Right lobe of liver (tissue), 6 donors: ENCODE data around the gene AUH. TPM values are rescaled to one million over a fixed set of nuclear protein-coding genes. Genes with fewer than 3 reads are reported as not detected.
A peak's percentile ranks its signal among the peaks of the same experiment; 100 is the strongest.

Source experiments
- ATAC-seq, 4 donors: fragments of 200-7000 bp; cut with Tn5 transposase; one replicate each; pipeline ENCODE4 v1.9.1; 2020; ENCODE audit warnings: mild to moderate bottlenecking in 4 of 4, moderate library complexity in 4 of 4
- DNase-seq, 3 donors: peaks; one replicate each; pipeline ENCODE4 v3.0.0-alpha.2; 2020
- H3K27ac ChIP-seq, 3 donors: fragments of 200-600 bp; one replicate each; pipeline ENCODE4 v1.8.0; 2022
- H3K27me3 ChIP-seq, 2 donors: fragments of 200-600 bp; one replicate each; pipeline ENCODE4 v1.8.0; 2022
- H3K36me3 ChIP-seq, 4 donors: fragments of 200-600 bp; sonication (generic) in 1 of 4; one replicate each; pipeline versions ENCODE4 v1.5.1 to v1.8.0; 2017 to 2022; ENCODE audit warnings: control low read depth in 1 of 4
- H3K4me1 ChIP-seq, 4 donors: fragments of 200-600 bp; sonication (generic) in 1 of 4; one replicate each; pipeline versions ENCODE4 v1.5.1 to v1.8.0; 2017 to 2022; ENCODE audit warnings: control low read depth in 1 of 4
- H3K4me3 ChIP-seq, 3 donors: fragments of 200-600 bp; one replicate each; pipeline ENCODE4 v1.8.0; 2022
- H3K9me3 ChIP-seq, 4 donors: fragments of 200-600 bp; sonication (generic) in 1 of 4; one replicate each; pipeline versions ENCODE4 v1.5.1 to v1.8.0; 2017 to 2022; ENCODE audit warnings: control low read depth in 1 of 4
- POLR2A ChIP-seq: fragments of 450-650 bp; IDR thresholded peaks from one replicate; pipeline ENCODE4 v1.6.1; 2017; ENCODE audit warnings: antibody characterized with exemption, mild to moderate bottlenecking
- WGBS: methylation state at CpG from one replicate; pipeline ENCODE4 v1.1.6; 2018; ENCODE audit warnings: low coverage, low lambda C conversion rate; ENCODE audit not compliant: insufficient coverage; ENCODE audit errors: missing lambda C conversion rate; 5-methylcytosine and 5-hydroxymethylcytosine counted together
- intact Hi-C, 2 donors: fragments of 100-400 bp; cut with DNase I; formaldehyde crosslinking; loops; one replicate each; pipeline versions ENCODE4 v1.11.2 to v1.14.1; 2022
- total RNA-seq, 6 experiments: library from RNA; depleted of rRNA in 2 of 6; stranded (reverse); fragments of >200 nt in 2 of 6; fragmentation: NEBNext Ultra II Directional in 3 of 6; extraction: Animal tissue kit (Norgen Biotek cat#: 25700) in 3 of 6; gene quantifications; one replicate each; pipeline versions ENCODE4 v1.1.0 to v1.2.4, GENCODE V29; 2016 to 2023
- TF ChIP-seq, protein P1 (sequence below), 4 donors: fragments of 200-600 bp in 3 of 4; fragments of 450-650 bp in 1 of 4; IDR thresholded peaks; one replicate each; pipeline versions ENCODE4 v1.5.1 to v1.8.0; 2016 to 2022; ENCODE audit warnings: antibody characterized with exemption in 4 of 4, mild to moderate bottlenecking in 2 of 4
- donor health status: DM: no; HTN: yes; CAD: no.
- donor health status: DM: no; HTN: no; CAD: no.
- donor health status: DM: no; HTN: no; CAD: no.
- donor health status: DM: no; HTN: yes; CAD: no.
- donor health status: DM: no; HTN: yes; CAD: no.

The AUH gene
- total RNA-seq, 6 experiments from 2014 or later, result 12.0 to 22.4 (median 18.4) TPM

DNA sequence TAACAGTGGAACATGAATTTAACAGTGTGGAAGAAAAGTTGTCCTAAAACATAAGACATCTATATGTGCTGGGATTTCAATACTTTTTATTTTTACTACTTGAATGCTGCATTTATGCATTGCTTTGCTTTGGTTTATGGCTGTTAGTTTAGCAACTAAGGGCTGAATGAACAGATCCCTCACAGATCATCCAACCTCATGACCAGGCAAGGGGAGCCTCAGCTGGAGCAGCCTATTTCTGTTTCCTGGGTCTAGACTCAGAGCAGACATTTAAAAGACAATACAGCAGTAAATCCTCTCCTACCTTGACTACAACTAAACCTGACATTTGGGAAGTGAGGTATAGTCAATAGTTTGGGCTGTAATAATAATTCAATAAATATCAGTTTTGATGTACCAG, 163.3 kb downstream of the AUH start:
- H3K4me3 ChIP-seq, result peak overlapping the region in 1 of 3 donors; percentile 3
- H3K27me3 ChIP-seq, result no peaks in the 10 kb centered on the region
- no peak for TF ChIP-seq POLR2A
- TF ChIP-seq, protein P1, sequence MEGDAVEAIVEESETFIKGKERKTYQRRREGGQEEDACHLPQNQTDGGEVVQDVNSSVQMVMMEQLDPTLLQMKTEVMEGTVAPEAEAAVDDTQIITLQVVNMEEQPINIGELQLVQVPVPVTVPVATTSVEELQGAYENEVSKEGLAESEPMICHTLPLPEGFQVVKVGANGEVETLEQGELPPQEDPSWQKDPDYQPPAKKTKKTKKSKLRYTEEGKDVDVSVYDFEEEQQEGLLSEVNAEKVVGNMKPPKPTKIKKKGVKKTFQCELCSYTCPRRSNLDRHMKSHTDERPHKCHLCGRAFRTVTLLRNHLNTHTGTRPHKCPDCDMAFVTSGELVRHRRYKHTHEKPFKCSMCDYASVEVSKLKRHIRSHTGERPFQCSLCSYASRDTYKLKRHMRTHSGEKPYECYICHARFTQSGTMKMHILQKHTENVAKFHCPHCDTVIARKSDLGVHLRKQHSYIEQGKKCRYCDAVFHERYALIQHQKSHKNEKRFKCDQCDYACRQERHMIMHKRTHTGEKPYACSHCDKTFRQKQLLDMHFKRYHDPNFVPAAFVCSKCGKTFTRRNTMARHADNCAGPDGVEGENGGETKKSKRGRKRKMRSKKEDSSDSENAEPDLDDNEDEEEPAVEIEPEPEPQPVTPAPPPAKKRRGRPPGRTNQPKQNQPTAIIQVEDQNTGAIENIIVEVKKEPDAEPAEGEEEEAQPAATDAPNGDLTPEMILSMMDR (IDR thresholded peaks at IDR 0.05), result no peak
- H3K4me1 ChIP-seq, result peaks cover 0 to 44% (median 16%) of the 10 kb centered on the region in 4 donors
- intact Hi-C loops, result loop anchor here (10.0 kb wide), 2 partner anchors 204 to 226 kb away; partner anchors contain the start of gene NFIL3 (in 1 of the 2)
- no peaks in the 10 kb centered on the region for H3K9me3 ChIP-seq
- peak overlapping the region; percentile 83 to 99 (median 99) for H3K27ac ChIP-seq
- H3K36me3 ChIP-seq, result no peaks in the 10 kb centered on the region
- ATAC-seq (no peak), DNase-seq (no peak)

GRCh38 chr9:91197232-91198181, 164.2 kb downstream of the AUH start:
- Histone ChIP-seq H3K27ac (peak overlapping the region; percentile 99), H3K4me1 (peaks cover 0 to 47% (median 16%) of the 10 kb centered on the region in 4 donors), H3K9me3 (no peaks in the 10 kb centered on the region), H3K36me3 (no peaks in the 10 kb centered on the region), H3K4me3 (peak overlapping the region in 1 of 3 donors; percentile 3), H3K27me3 (no peaks in the 10 kb centered on the region)
- ATAC-seq, result peak; percentile 42 to 75 (median 54)
- 9% methylated on average over 12 of the region's 13 CpGs for WGBS
- peak; percentile 60 to 92 (median 79) for DNase-seq
- peak; percentile 74 for TF ChIP-seq POLR2A
- TF ChIP-seq, protein P1 (IDR thresholded peaks at IDR 0.05), result no peak
- intact Hi-C loops, result loop anchor here (10.0 kb wide), 2 partner anchors 203 to 227 kb away; partner anchors contain the start of gene NFIL3 (in 1 of the 2)

DNA sequence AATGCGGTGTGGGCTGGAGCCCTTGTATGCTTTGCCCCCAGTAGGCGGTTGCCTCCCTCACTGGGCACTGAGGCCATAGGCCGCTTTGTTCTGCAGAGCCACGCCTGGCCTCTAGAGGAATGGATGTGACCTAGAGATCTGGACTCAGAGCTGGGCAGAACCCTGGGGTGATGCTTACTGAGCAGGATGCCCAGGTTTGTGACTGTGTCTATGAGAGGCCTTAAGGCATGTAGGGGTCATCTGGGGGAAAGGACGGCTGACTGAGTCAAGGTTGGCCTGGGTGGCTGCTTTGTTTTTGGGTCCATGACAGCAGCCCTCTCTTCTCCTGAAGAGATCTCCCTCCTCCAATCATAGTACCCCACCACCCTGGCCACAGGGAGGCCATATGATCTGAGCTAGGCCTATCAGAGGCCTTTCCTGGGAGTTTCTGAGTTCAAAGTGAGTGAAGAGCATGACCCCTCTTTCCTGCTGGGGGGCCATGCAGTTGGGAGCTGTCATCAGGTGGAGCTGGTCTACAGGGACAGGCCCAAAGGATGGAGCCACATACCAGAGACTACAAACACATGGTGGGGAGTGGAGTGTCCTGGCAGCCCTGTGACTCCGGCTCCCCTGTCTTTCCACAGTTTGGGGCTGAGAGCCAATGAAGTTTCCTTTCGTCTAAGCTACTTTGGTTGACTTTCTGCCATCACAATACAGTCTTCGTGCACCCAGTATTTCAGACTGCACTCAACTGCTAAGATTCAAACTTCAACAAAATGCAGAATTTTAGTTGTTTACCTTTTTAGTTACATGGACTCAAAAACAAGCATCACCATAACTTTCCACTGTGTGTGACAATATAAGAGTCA, 165.4 kb downstream of the AUH start:
- Histone ChIP-seq H3K36me3 (no peaks in the 10 kb centered on the region), H3K4me3 (no peak overlapping the region), H3K4me1 (peaks cover 0 to 50% (median 16%) of the 10 kb centered on the region in 4 donors), H3K27ac (peak overlapping the region; percentile 99), H3K27me3 (no peaks in the 10 kb centered on the region), H3K9me3 (no peaks in the 10 kb centered on the region)
- DNase-seq (peak; percentile 48 to 77 (median 70)), ATAC-seq (peak in 2 of 4 donors; percentile 4 to 31)
- WGBS, result 33% methylated on average over 2 of the region's 8 CpGs
- TF ChIP-seq, protein P1 (IDR thresholded peaks at IDR 0.05), result peak in 2 of 4 donors; percentile 19 to 31
- TF ChIP-seq POLR2A, result peak; percentile 56
- intact Hi-C loops, result loop anchor here (10.0 kb wide), 2 partner anchors 202 to 228 kb away; partner anchors contain the start of gene NFIL3 (in 1 of the 2)

GRCh38 chr9:91195372-91196012, 166.2 kb downstream of the AUH start:
- ATAC-seq (peak in 3 of 4 donors; percentile 0 to 3 (median 2)), DNase-seq (peak in 1 of 3 donors; percentile 62)
- peak overlapping the region; percentile 99 for H3K27ac ChIP-seq
- H3K27me3 ChIP-seq, result no peaks in the 10 kb centered on the region
- TF ChIP-seq POLR2A, result no peak
- TF ChIP-seq, protein P1 (IDR thresholded peaks at IDR 0.05), result no peak
- H3K4me1 ChIP-seq, result peaks cover 0 to 50% (median 16%) of the 10 kb centered on the region in 4 donors
- H3K4me3 ChIP-seq, result peak overlapping the region in 1 of 3 donors; percentile 53
- intact Hi-C loops, result loop anchor here (10.0 kb wide), 2 partner anchors 201 to 229 kb away; partner anchors contain the start of gene NFIL3 (in 1 of the 2)
- H3K9me3 ChIP-seq, result no peaks in the 10 kb centered on the region
- WGBS, result 30% methylated on average over 3 of the region's 5 CpGs
- H3K36me3 ChIP-seq, result no peaks in the 10 kb centered on the region
